Subcutaneous adipose tissue (tissue), 4 donors: Measurements from ENCODE around the gene KCNV2. TPM values are rescaled to one million over a fixed set of nuclear protein-coding genes. Genes with fewer than 3 reads are reported as not detected.

Experiments used
- CTCF ChIP-seq: fragments of 450-650 bp; IDR thresholded peaks from one replicate; pipeline ENCODE4 v1.5.1; 2016; ENCODE audit warnings: low read depth, mild to moderate bottlenecking, control low read depth, antibody characterized with exemption, moderate library complexity
- total RNA-seq, 4 donors: library from RNA; depleted of rRNA; stranded (reverse); fragments of >200 nt; gene quantifications; one replicate each; pipeline ENCODE4 v1.1.0, GENCODE V29; 2016

KCNV2 gene
- total RNA-seq: not detected

- TF ChIP-seq CTCF: no peak
Observed at GRCh38 chr9:2717385-2717784, at the start of gene KCNV2. Gene KCNV2, plus strand, starts transcription at chr9:2717510. Its CDS starts 230 bp downstream, at chr9:2717740.

- TF ChIP-seq CTCF: no peak
Observed at GRCh38 chr9:2673161-2673560, 44.1 kb upstream of the KCNV2 start.

- no peak for TF ChIP-seq CTCF
Observed at GRCh38 chr9:2674141-2674824, 43.0 kb upstream of the KCNV2 start.

GRCh38 chr9:2675834-2676233 lies 41.5 kb upstream of the KCNV2 start:
- no peak for TF ChIP-seq CTCF

GRCh38 chr9:2676466-2676865 lies 40.8 kb upstream of the KCNV2 start:
- no peak for TF ChIP-seq CTCF

- no peak for TF ChIP-seq CTCF
Observed at GRCh38 chr9:2677915-2678889, 39.1 kb upstream of the KCNV2 start.

GRCh38 chr9:2679011-2679410 lies 38.3 kb upstream of the KCNV2 start:
- TF ChIP-seq CTCF: no peak
